ENCODE measurements around the gene ZNF446.
"Not testable (repeated sequence)": the region's sequence is repeated elsewhere in the genome, so short reads cannot be mapped to it uniquely, and the experiment has no call there.

The ZNF446 gene

DNA sequence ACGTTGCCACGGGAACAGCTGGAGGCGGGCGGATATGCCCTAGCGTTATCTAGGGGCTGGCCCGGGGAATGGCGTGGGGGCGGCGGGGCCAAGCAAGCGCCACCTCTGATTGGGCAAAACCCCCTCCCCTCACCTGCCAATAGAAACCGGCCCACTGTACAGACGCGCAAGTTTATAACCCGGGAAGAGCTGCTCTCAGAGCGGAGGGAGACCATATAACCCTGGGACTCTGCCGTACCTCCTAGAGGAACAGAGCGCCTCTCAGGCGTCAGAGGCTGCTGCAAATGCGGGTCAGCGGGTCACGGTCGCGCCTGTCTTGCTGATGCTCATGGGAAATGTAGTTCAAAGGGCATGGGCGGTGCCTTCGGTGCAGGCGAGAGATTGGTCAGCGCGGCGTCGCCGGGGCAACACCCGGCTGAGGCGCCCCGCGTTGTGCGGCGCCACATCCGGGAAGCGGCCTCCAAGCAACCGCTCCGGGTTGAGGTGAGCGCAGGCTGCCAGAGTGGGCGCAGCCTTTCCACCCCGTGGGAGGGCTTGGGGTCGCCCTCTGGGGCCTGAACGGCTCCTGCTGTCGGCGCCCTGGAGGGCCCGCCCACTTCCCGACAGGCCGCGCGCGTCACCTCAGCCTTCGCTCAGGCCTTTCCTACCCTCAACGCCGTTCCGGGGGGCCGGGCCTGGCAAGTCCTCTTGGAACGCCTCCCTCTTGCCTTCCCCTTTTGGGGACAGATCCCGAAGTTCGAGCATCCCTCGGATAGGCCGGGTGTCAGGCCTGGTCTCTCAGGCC is at the start of gene ZNF446:
ZNF446 (plus strand) TSS at position 639 of the 784 bp plus-strand sequence. CDS start 867 bp downstream, outside the sequence.
- DNase-seq = peak; percentile 96

DNA sequence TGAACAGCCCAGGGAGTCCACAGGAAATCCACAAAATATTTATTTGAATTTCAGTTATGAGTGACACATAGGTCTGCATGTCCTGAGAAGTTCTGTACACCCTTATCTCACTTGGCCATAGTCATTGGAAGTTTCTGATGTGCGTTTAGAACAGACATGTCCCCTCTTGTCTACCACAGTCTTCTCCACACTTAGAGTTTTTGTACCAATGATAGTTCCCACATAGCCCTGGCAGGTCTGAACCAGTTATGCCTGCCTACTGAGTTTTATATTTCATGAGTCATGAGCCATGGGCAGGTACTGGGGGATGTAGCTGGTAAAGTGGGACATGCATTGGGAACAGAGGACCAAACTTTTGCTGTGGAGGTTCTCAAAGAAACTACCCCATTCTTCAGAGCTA is 47.5 kb upstream of the ZNF446 start:
- DNase-seq = no peak

DNA sequence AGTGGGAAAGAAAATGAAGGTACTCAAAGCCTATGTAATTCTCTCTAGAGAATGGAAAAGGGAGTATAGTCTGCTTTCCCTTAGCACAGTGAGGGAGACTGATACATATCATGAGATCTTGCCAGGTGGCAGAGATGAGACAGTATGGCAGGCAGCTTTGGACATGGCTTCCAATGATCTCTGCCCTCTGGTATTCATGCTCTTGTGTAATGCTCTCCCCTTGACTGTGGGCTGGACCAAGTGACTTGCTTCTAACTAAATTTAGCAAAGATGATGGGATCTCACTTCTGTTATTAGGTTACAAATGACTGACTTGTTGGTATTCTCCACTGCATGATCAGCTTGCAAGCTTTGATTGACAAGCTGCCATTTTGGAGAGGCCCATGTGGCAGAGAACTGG is 46.4 kb upstream of the ZNF446 start:
- no peak for DNase-seq

- no peak for DNase-seq
Observed at GRCh38 chr19:58434217-58434616, 41.9 kb upstream of the ZNF446 start.

- peak; percentile 99 for DNase-seq
Observed at GRCh38 chr19:58439576-58440554, 36.3 kb upstream of the ZNF446 start, which contains the start of gene ZNF132. Gene ZNF132 (minus strand): TSS chr19:58440153. CDS start chr19:58439821, 332 bp downstream.

DNA sequence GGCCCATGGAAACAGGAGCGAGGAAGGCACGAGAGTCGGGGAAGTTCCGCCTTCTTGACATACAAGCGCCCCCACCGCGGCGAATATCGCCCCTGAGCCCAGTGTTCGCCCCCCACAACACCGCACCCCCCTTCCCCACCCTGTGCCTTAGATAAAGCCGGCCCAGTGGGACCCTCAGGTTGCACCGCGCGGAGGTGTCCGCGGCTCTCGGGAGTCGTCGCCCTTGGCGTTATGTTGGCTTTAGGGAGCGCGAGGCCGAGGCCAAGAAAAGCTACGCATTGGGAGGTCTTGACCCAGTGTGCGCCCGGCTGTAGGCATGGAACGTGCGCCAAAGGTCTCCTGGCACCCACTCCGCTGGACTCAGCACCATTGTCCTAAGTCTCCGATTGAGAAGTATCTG is 35.6 kb upstream of the ZNF446 start:
- DNase-seq = no peak

GRCh38 chr19:58442986-58443385 is 33.2 kb upstream of the ZNF446 start:
- DNase-seq = not testable (repeated sequence)

DNA sequence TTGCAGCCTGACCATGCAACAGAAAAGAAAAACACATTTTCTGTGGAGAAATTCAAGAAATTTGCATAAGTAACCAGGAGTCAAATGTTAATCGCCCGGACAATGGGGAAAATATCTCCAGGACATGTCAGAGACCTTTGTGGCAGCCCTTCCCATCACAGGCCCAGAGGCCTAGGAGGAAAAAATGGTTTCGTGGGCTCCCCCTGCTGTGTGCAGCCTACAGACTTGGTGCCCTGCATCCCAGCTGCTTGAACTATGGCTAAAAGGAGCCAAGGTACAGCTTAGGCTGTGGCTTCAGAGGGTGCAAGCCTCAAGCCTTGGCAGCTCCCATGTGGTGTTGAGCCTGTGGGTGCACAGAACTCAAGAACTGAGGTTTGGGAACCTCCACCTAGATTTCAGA is 27.3 kb upstream of the ZNF446 start:
- DNase-seq = not testable (repeated sequence)

GRCh38 chr19:58449980-58450379 is 26.2 kb upstream of the ZNF446 start:
- DNase-seq = not testable (repeated sequence)

DNA sequence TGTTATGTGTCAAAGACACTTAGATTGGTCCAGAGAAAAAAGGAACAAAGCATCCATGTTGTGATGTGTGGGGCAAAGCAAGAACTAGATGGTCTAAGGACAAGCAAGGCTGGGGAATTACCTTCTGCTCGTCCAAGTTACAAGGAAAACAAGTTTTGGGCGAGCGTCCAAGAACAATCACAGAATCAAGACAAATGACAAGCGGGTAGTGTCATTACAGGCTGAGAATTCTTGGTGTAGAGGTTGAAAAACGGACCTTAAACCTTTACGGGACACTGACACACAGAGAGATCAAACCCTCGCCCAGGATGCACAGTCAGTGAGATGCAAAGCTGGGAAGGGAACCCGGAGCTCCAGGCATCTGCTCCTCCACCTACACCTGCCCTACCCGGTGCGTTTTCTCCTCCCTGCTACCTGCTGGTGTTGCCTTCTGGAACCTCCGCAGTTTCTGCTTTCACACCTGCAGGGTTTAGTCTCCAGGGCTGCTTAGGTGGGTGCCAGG is 25.2 kb upstream of the ZNF446 start:
- DNase-seq = peak; percentile 28

GRCh38 chr19:58451358-58452101 is 24.6 kb upstream of the ZNF446 start, which contains the start of gene ZNF324B:
Gene ZNF324B (plus strand): TSS chr19:58451622. CDS start chr19:58453702, 2,080 bp downstream.
- peak; percentile 93 for DNase-seq

- DNase-seq = no peak
Observed at GRCh38 chr19:58453743-58454142, 22.4 kb upstream of the ZNF446 start.

GRCh38 chr19:58455306-58455705 is 20.8 kb upstream of the ZNF446 start:
- DNase-seq = no peak

- no peak for DNase-seq
Observed at GRCh38 chr19:58456111-58456510, 20.0 kb upstream of the ZNF446 start.

GRCh38 chr19:58460039-58460438 is 16.1 kb upstream of the ZNF446 start:
- DNase-seq = no peak

DNA sequence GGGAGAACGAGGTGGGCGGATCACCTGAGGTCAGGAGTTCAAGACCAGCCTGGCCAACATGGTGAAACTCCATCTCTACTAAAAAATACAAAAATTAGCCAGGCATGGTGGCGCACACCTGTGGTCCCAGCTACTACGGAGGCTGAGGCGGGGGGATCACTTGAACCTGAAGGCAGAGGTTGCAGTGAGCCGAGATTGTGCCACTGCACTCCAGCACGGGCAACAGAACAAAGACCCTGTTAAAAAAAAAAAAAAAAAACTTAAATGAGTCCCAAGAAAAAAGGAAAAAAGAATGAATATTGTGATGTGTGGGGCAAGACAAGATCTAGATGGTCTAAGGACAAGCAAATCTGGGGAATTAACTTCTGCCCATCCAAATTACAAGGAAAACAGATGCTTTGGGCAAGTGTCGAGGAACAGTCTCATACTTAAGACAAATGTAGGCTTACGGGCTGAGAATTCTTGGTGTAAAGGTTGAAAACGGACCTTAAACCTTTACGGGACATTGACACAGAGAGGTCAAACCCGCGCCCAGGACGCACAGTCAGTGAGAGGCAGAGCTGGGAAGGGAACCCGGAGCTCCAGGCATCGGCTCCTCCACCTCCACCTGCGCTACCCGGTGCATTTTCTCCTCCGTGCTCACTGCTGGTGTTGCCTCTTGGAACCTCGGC is 9.9 kb upstream of the ZNF446 start:
- no peak for DNase-seq

GRCh38 chr19:58466760-58467589 is 9.2 kb upstream of the ZNF446 start, which contains the start of gene ZNF324:
Gene ZNF324 (plus strand): TSS chr19:58467080. CDS start chr19:58469186, 2,106 bp downstream.
- peak; percentile 97 for DNase-seq

GRCh38 chr19:58468216-58468839 is 7.8 kb upstream of the ZNF446 start:
- DNase-seq = no peak

- no peak for DNase-seq
Observed at GRCh38 chr19:58469241-58470013, 6.7 kb upstream of the ZNF446 start.

Data from NCI-H2029 (cell line).